K562 (cell line): ENCODE data around the gene EDN2. TPM values are rescaled to one million over a fixed set of nuclear protein-coding genes. Genes with fewer than 3 reads are reported as not detected.

ENCODE experiments used
- AFF1 ChIP-seq, 2 experiments: fragments of 450-650 bp; IDR thresholded peaks; 2 replicates each; pipeline ENCODE4 v1.6.1; 2018; ENCODE audit warnings: mild to moderate bottlenecking in 2 of 2, low read depth in 1 of 2; ENCODE audit not compliant: partially characterized antibody in 2 of 2
- BDP1 ChIP-seq: IDR thresholded peaks from 3 replicates; pipeline ENCODE4 v1.6.1; 2011; ENCODE audit not compliant: insufficient read length, insufficient read depth
- CBFA2T3 ChIP-seq: fragments of 450-650 bp; IDR thresholded peaks from 2 replicates; pipeline ENCODE4 v1.6.1; 2017
- FUS ChIP-seq: fragments of 200-400 bp; formaldehyde crosslinking; optimal IDR thresholded peaks from 2 replicates; pipeline ENCODE3; 2017; ENCODE audit warnings: low read depth, low read length
- HES1 ChIP-seq: fragments of 450-650 bp; IDR thresholded peaks from 2 replicates; pipeline ENCODE4 v1.6.1; 2016; ENCODE audit warnings: low read depth, mild to moderate bottlenecking, moderate library complexity
- ILK ChIP-seq: fragments of 450-650 bp; IDR thresholded peaks from 2 replicates; pipeline ENCODE4 v1.6.1; 2016; ENCODE audit warnings: missing genetic modification characterization, low read depth, mild to moderate bottlenecking, missing compliant biosample characterization, moderate library complexity, borderline replicate concordance
- MTA2 ChIP-seq: fragments of 450-650 bp; IDR thresholded peaks from 2 replicates; pipeline ENCODE4 v1.6.1; 2016; ENCODE audit warnings: low read depth
- NFIX ChIP-seq: fragments of 250-450 bp; sonication (Bioruptor Pico); IDR thresholded peaks from 2 replicates; pipeline ENCODE4 v1.4.0; 2020; ENCODE audit warnings: low read depth, mild to moderate bottlenecking, moderate library complexity
- NR1H2 ChIP-seq: sonication (generic); formaldehyde crosslinking; IDR thresholded peaks from 2 replicates; pipeline ENCODE4 v1.4.0; 2020; ENCODE audit warnings: mild to moderate bottlenecking, missing genetic modification reagents
- SRSF7 ChIP-seq: fragments of 200-400 bp; formaldehyde crosslinking; optimal IDR thresholded peaks from 2 replicates; pipeline ENCODE3; 2017; ENCODE audit warnings: mild to moderate bottlenecking, low read depth, low read length
- SUPT5H ChIP-seq: fragments of 450-650 bp; IDR thresholded peaks from 2 replicates; pipeline ENCODE4 v1.6.1; 2016
- ZC3H11A ChIP-seq: IDR thresholded peaks from 2 replicates; pipeline ENCODE4 v1.6.1; 2012; ENCODE audit warnings: low read depth, low read length, improper control_type of control experiment
- ZNF224 ChIP-seq: sonication (generic); formaldehyde crosslinking; IDR thresholded peaks from 2 replicates; pipeline ENCODE4 v1.8.0; 2022; ENCODE audit warnings: mild to moderate bottlenecking, missing genetic modification reagents
- ZNF23 ChIP-seq: fragments of 250-450 bp; sonication (Bioruptor Pico); IDR thresholded peaks from 2 replicates; pipeline ENCODE4 v1.4.0; 2020; ENCODE audit warnings: mild to moderate bottlenecking
- ZNF232 ChIP-seq: sonication (generic); formaldehyde crosslinking; IDR thresholded peaks from 2 replicates; pipeline ENCODE4 v1.8.0; 2022; ENCODE audit warnings: mild to moderate bottlenecking, missing genetic modification reagents
- polyA plus RNA-seq, 8 experiments: library from polyadenylated mRNA; depleted of rRNA in 4 of 8; stranded (reverse) in 5 of 8; unstranded in 3 of 8; fragments of >200 nt; fragmentation: Nextera tagmentation in 2 of 8; fragmentation: Illumina TruSeq in 1 of 8; extraction: Ambion mirVana in 2 of 8; extraction: Trizol in 1 of 8; gene quantifications; 2 replicates each; pipeline versions ENCODE4 v1.2.1 to v1.2.3, GENCODE V29; 2011 to 2014; ENCODE audit warnings: inconsistent platforms in 1 of 8, missing spikeins in 1 of 8
- total RNA-seq, 7 experiments: library from RNA; depleted of rRNA in 6 of 7; stranded (reverse); fragments of >200 nt in 6 of 7; fragmentation: Illumina TruSeq in 2 of 7; extraction: Trizol in 2 of 7; gene quantifications; 2 replicates each; pipeline versions ENCODE4 v1.2.1 to v1.2.3, GENCODE V29; 2011 to 2021; ENCODE audit warnings: low replicate concordance in 1 of 7
- TF ChIP-seq, protein P1 (sequence below): IDR thresholded peaks from 3 replicates; pipeline ENCODE4 v1.6.1; 2011; ENCODE audit warnings: borderline replicate concordance, mild to moderate bottlenecking; ENCODE audit not compliant: insufficient read length, insufficient read depth
- TF ChIP-seq, protein P2 (sequence below): IDR thresholded peaks from 2 replicates; pipeline ENCODE4 v1.6.1; 2012; ENCODE audit warnings: low read depth, low read length, improper control_type of control experiment, borderline replicate concordance
- TF ChIP-seq, protein P3 (sequence below): fragments of 450-650 bp; formaldehyde crosslinking; IDR thresholded peaks from 2 replicates; pipeline ENCODE4 v1.4.0; 2020; ENCODE audit warnings: mild to moderate bottlenecking, moderate library complexity

The EDN2 gene
- total and polyA plus RNA-seq, 9 of the 15 experiments (the other 6 are each of a cell fraction or from before 2014, with no cell fraction given), result not detected

- no peak for TF ChIP-seq BDP1
- TF ChIP-seq SRSF7, result no peak
- TF ChIP-seq HES1, result no peak
- TF ChIP-seq, protein P1, sequence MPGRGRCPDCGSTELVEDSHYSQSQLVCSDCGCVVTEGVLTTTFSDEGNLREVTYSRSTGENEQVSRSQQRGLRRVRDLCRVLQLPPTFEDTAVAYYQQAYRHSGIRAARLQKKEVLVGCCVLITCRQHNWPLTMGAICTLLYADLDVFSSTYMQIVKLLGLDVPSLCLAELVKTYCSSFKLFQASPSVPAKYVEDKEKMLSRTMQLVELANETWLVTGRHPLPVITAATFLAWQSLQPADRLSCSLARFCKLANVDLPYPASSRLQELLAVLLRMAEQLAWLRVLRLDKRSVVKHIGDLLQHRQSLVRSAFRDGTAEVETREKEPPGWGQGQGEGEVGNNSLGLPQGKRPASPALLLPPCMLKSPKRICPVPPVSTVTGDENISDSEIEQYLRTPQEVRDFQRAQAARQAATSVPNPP, result no peak
- TF ChIP-seq, protein P2, sequence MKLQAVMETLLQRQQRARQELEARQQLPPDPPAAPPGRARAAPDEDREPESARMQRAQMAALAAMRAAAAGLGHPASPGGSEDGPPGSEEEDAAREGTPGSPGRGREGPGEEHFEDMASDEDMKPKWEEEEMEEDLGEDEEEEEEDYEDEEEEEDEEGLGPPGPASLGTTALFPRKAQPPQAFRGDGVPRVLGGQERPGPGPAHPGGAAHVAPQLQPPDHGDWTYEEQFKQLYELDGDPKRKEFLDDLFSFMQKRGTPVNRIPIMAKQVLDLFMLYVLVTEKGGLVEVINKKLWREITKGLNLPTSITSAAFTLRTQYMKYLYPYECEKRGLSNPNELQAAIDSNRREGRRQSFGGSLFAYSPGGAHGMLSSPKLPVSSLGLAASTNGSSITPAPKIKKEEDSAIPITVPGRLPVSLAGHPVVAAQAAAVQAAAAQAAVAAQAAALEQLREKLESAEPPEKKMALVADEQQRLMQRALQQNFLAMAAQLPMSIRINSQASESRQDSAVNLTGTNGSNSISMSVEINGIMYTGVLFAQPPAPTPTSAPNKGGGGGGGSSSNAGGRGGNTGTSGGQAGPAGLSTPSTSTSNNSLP, result no peak
- TF ChIP-seq, protein P3, sequence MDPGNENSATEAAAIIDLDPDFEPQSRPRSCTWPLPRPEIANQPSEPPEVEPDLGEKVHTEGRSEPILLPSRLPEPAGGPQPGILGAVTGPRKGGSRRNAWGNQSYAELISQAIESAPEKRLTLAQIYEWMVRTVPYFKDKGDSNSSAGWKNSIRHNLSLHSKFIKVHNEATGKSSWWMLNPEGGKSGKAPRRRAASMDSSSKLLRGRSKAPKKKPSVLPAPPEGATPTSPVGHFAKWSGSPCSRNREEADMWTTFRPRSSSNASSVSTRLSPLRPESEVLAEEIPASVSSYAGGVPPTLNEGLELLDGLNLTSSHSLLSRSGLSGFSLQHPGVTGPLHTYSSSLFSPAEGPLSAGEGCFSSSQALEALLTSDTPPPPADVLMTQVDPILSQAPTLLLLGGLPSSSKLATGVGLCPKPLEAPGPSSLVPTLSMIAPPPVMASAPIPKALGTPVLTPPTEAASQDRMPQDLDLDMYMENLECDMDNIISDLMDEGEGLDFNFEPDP (CRISPR knock-in tag), result no peak
- no peak for TF ChIP-seq ZC3H11A
- no peak for TF ChIP-seq ZNF23 (CRISPR knock-in tag)
- no peak for TF ChIP-seq AFF1 (IDR thresholded peaks at IDR 0.05; ENCODE audit: low read depth in 1 of 2, partially characterized antibody in 2 of 2)
- TF ChIP-seq FUS, result no peak
- no peak for TF ChIP-seq SUPT5H
- no peak for TF ChIP-seq MTA2
- 0 out of 2 replicates have a peak, but pooled peaks have one; percentile 9 for TF ChIP-seq CBFA2T3
- TF ChIP-seq ILK (tag), result no peak
- TF ChIP-seq ZNF224 (CRISPR knock-in tag), result no peak
- no peak for TF ChIP-seq NFIX (CRISPR knock-in tag)
- TF ChIP-seq ZNF232 (CRISPR knock-in tag), result no peak
- no peak for TF ChIP-seq NR1H2
Observed at GRCh38 chr1:41496080-41497055, 11.9 kb upstream of the EDN2 start (continued).
